Measurements from ENCODE around the gene TXN.
A peak's percentile ranks its signal among the peaks of the same experiment; 100 is the strongest.
"Not testable (repeated sequence)": the region's sequence is repeated elsewhere in the genome, so short reads cannot be mapped to it uniquely, and the experiment has no call there.

TXN gene

GRCh38 chr9:110257097-110257841 is 962 bp upstream of the TXN start:
- DNase-seq = no peak

GRCh38 chr9:110255463-110256379 is 586 bp downstream of the TXN start:
- DNase-seq = peak; percentile 10

- DNase-seq = no peak
Observed at GRCh38 chr9:110255034-110255462, 1.3 kb downstream of the TXN start.

- DNase-seq = no peak
Observed at GRCh38 chr9:110254500-110254899, 1.8 kb downstream of the TXN start.

- no peak for DNase-seq
Observed at GRCh38 chr9:110252509-110253139, 3.7 kb downstream of the TXN start.

- DNase-seq = not testable (repeated sequence)
Observed at GRCh38 chr9:110251770-110252169, 4.5 kb downstream of the TXN start.

GRCh38 chr9:110251212-110251611 is 5.1 kb downstream of the TXN start:
- DNase-seq = no peak

GRCh38 chr9:110249603-110250002 is 6.7 kb downstream of the TXN start:
- DNase-seq = no peak

GRCh38 chr9:110248361-110248760 is 7.9 kb downstream of the TXN start:
- DNase-seq = no peak

- no peak for DNase-seq
Observed at GRCh38 chr9:110246214-110246613, 10.1 kb downstream of the TXN start.

GRCh38 chr9:110244616-110245015 is 11.7 kb downstream of the TXN start:
- DNase-seq = no peak

GRCh38 chr9:110241858-110242321 is 14.4 kb downstream of the TXN start:
- no peak for DNase-seq

- no peak for DNase-seq
Observed at GRCh38 chr9:110241260-110241857, 14.9 kb downstream of the TXN start.

GRCh38 chr9:110240198-110240597 is 16.1 kb downstream of the TXN start:
- DNase-seq = no peak

GRCh38 chr9:110228321-110228720 is 28.0 kb downstream of the TXN start:
- no peak for DNase-seq

- no peak for DNase-seq
Observed at GRCh38 chr9:110224583-110224982, 31.7 kb downstream of the TXN start.

- no peak for DNase-seq
Observed at GRCh38 chr9:110220809-110221208, 35.5 kb downstream of the TXN start.

GRCh38 chr9:110217656-110218099 is 38.6 kb downstream of the TXN start:
- no peak for DNase-seq

- DNase-seq = no peak
Observed at GRCh38 chr9:110214586-110215355, 41.5 kb downstream of the TXN start.

- DNase-seq = no peak
Observed at GRCh38 chr9:110214090-110214489, 42.2 kb downstream of the TXN start.

- DNase-seq = no peak
Observed at GRCh38 chr9:110213413-110214044, 42.8 kb downstream of the TXN start.

GRCh38 chr9:110208031-110208430 is 48.3 kb downstream of the TXN start, which contains the start of gene C9orf152:
C9orf152 (minus strand) TSS chr9:110208159; CDS start chr9:110207579, 580 bp downstream.
- DNase-seq = no peak
